HEK293 (cell line): Measurements from ENCODE around the gene HBEGF.

Source experiments
- CTCF ChIP-seq: fragments of 450-650 bp; formaldehyde crosslinking; IDR thresholded peaks from 2 replicates; pipeline ENCODE4 v1.5.1; 2016; ENCODE audit warnings: missing biosample characterization, missing genetic modification characterization
- HOXA7 ChIP-seq: sonication (generic); formaldehyde crosslinking; IDR thresholded peaks from 2 replicates; pipeline ENCODE4 v1.8.1; 2022; ENCODE audit warnings: missing genetic modification reagents, borderline replicate concordance
- REST ChIP-seq: fragments of 450-650 bp; formaldehyde crosslinking; IDR thresholded peaks from 2 replicates; pipeline ENCODE4 v1.5.1; 2016; ENCODE audit warnings: missing biosample characterization, missing genetic modification characterization
- ZBTB11 ChIP-seq: fragments of 450-650 bp; formaldehyde crosslinking; conservative IDR thresholded peaks from 2 replicates; pipeline ENCODE4 v1.5.1; 2016; ENCODE audit warnings: low read depth, missing biosample characterization, missing genetic modification characterization
- ZNF174 ChIP-seq: fragments of 450-650 bp; formaldehyde crosslinking; IDR thresholded peaks from 2 replicates; pipeline ENCODE4 v1.5.0; 2017; ENCODE audit warnings: missing biosample characterization, mild to moderate bottlenecking, missing genetic modification characterization
- ZNF202 ChIP-seq: fragments of 450-650 bp; formaldehyde crosslinking; IDR thresholded peaks from 2 replicates; pipeline ENCODE4 v1.5.1; 2016; ENCODE audit warnings: missing biosample characterization, missing genetic modification characterization, borderline replicate concordance
- ZNF280C ChIP-seq: fragments of 450-650 bp; formaldehyde crosslinking; IDR thresholded peaks from 2 replicates; pipeline ENCODE4 v1.5.1; 2016; ENCODE audit warnings: missing biosample characterization, missing genetic modification characterization
- ZNF324 ChIP-seq: fragments of 450-650 bp; formaldehyde crosslinking; IDR thresholded peaks from 2 replicates; pipeline ENCODE4 v1.5.1; 2016; ENCODE audit warnings: missing biosample characterization, missing genetic modification characterization
- ZNF433 ChIP-seq: fragments of 450-650 bp; formaldehyde crosslinking; IDR thresholded peaks from 2 replicates; pipeline ENCODE4 v1.5.1; 2016; ENCODE audit warnings: missing biosample characterization, missing genetic modification characterization, low read depth
- ZNF513 ChIP-seq: fragments of 450-650 bp; IDR thresholded peaks from 2 replicates; pipeline ENCODE4 v1.5.1; 2018; ENCODE audit warnings: missing biosample characterization, missing genetic modification characterization
- ZNF530 ChIP-seq: fragments of 450-650 bp; formaldehyde crosslinking; IDR thresholded peaks from 2 replicates; pipeline ENCODE4 v1.5.1; 2016; ENCODE audit warnings: low read depth, missing biosample characterization, missing genetic modification characterization
- ZNF561 ChIP-seq: fragments of 450-650 bp; IDR thresholded peaks from 2 replicates; pipeline ENCODE4 v1.5.1; 2018; ENCODE audit warnings: missing biosample characterization, missing genetic modification characterization, borderline replicate concordance
- ZNF785 ChIP-seq: fragments of 450-650 bp; formaldehyde crosslinking; IDR thresholded peaks from 2 replicates; pipeline ENCODE4 v1.5.1; 2016; ENCODE audit warnings: missing biosample characterization, missing genetic modification characterization

- no peak for TF ChIP-seq CTCF
- TF ChIP-seq ZBTB11 = no peak
- no peak for TF ChIP-seq HOXA7 (CRISPR knock-in tag)
- no peak for TF ChIP-seq ZNF433 (tag by site-specific recombination)
- no peak for TF ChIP-seq ZNF174 (tag by site-specific recombination)
- no peak for TF ChIP-seq ZNF561 (tag by site-specific recombination)
- no peak for TF ChIP-seq ZNF785 (tag by site-specific recombination)
- TF ChIP-seq ZNF530 (tag by site-specific recombination) = no peak
- no peak for TF ChIP-seq ZNF324 (tag by site-specific recombination)
- no peak for TF ChIP-seq ZNF202 (tag by site-specific recombination)
- no peak for TF ChIP-seq ZNF513
- no peak for TF ChIP-seq ZNF280C (tag by site-specific recombination)
- TF ChIP-seq REST (tag by site-specific recombination) = no peak
Measured at GRCh38 chr5:140391312-140391711, 44.9 kb upstream of the HBEGF start.
